ENCODE data around the gene EFCAB6.

The EFCAB6 gene

DNA sequence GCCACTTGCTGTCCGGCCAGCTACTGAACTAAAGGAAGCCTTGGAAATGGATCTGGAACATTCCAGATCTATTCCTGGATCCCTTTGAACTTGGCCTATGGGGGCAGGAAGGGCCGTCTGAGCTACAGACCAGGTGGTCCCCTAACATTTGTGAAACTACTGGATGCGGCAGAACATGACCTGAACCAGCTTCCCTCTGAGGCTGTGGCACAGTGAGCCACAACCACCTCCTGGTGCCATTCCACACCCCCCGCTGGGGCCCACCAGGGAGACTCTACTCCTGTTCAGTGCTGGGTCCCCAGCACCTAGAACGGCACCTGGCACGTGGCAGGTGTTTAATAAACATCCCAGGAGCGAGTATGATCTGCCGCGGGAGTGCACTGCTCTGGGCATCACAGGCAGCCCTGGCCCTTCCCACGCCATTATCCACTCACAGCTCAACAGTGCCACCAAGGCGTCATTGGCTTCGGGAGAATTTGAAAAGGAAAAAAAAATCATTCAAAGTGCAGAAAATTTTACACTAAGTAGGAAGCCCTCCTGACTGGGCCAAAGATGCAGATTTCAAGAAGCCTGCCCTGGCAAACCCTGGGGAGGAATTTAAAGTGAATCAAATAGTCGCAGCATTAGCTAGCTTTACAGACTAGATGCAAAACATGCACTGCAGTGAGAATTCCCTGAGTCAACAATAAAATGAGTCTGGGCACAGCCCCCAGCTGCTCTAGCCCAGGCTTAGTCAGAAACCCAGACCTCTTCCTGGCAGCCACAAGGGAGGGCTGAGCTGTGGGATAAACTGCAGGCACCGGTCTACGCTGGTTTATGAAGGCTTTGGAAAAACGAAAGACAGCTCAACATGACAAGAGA is 14.3 kb upstream of the EFCAB6 start:
- Mint-ChIP-seq H3K27me3 (ENCODE audit: low read depth) (no peaks in the 10 kb centered on the region), H3K9me3 (no peaks in the 10 kb centered on the region), H3K27ac (peak overlapping the region; percentile 6 to 42 (median 27)), H3K36me3 (ENCODE audit: low read depth) (no peaks in the 10 kb centered on the region), H3K4me1 (peaks cover 82% of the 10 kb centered on the region), H3K4me3 (peak overlapping the region in 1 of 3 experiments; percentile 23)
- TF ChIP-seq CTCF (IDR thresholded peaks at IDR 0.05; ENCODE audit: unreplicated experiment in 3 of 3) = peak; percentile 17 to 31 (median 31)

DNA sequence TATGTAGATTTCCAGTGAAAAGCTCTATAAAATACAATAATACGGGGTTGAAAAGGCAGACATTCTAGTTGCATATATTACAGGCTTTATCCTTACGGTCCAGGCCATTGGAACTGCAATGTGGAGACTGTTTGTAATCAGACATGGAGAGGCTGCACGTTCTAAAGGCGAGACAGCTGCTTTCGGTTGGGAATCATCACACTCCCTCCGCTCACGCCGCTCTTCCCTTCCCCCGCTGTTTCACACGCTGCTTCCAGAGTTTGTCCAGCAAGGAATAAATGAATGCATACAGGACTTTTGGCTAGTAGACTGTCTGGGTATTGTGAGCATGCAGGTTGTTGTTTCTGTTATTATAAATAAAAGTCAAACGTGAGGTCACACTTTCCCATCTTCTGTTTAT is 13.5 kb upstream of the EFCAB6 start:
- no peaks in the 10 kb centered on the region for H3K36me3 Mint-ChIP-seq (ENCODE audit: low read depth)
- H3K4me3 Mint-ChIP-seq = peak overlapping the region in 1 of 3 experiments; percentile 23
- TF ChIP-seq CTCF (IDR thresholded peaks at IDR 0.05; ENCODE audit: unreplicated experiment in 3 of 3) = no peak
- H3K27me3 Mint-ChIP-seq (ENCODE audit: low read depth) = no peaks in the 10 kb centered on the region
- peaks cover 82% of the 10 kb centered on the region for H3K4me1 Mint-ChIP-seq
- H3K27ac Mint-ChIP-seq = peak overlapping the region in 1 of 3 experiments; percentile 56
- H3K9me3 Mint-ChIP-seq = no peaks in the 10 kb centered on the region

GRCh38 chr22:43824724-43825420 is 12.8 kb upstream of the EFCAB6 start:
- Mint-ChIP-seq H3K4me3 (peak overlapping the region in 1 of 3 experiments; percentile 23), H3K36me3 (ENCODE audit: low read depth) (no peaks in the 10 kb centered on the region), H3K9me3 (no peaks in the 10 kb centered on the region), H3K4me1 (peaks cover 74% of the 10 kb centered on the region), H3K27me3 (ENCODE audit: low read depth) (no peaks in the 10 kb centered on the region), H3K27ac (peak overlapping the region; percentile 34 to 56 (median 35))
- no peak for TF ChIP-seq CTCF (IDR thresholded peaks at IDR 0.05; ENCODE audit: unreplicated experiment in 3 of 3)

- Mint-ChIP-seq H3K27ac (peak overlapping the region; percentile 81 to 88 (median 87)), H3K27me3 (ENCODE audit: low read depth) (no peaks in the 10 kb centered on the region), H3K9me3 (no peaks in the 10 kb centered on the region), H3K36me3 (ENCODE audit: low read depth) (no peaks in the 10 kb centered on the region), H3K4me3 (no peak overlapping the region), H3K4me1 (peaks cover 66% of the 10 kb centered on the region)
- no peak for TF ChIP-seq CTCF (IDR thresholded peaks at IDR 0.05; ENCODE audit: unreplicated experiment in 3 of 3)
Observed at GRCh38 chr22:43823911-43824665, 12.0 kb upstream of the EFCAB6 start.

GRCh38 chr22:43823353-43823908 is 11.3 kb upstream of the EFCAB6 start:
- H3K4me3 Mint-ChIP-seq = peak overlapping the region in 1 of 3 experiments; percentile 35
- peaks cover 60% of the 10 kb centered on the region for H3K4me1 Mint-ChIP-seq
- peak overlapping the region; percentile 81 to 88 (median 87) for H3K27ac Mint-ChIP-seq
- H3K27me3 Mint-ChIP-seq (ENCODE audit: low read depth) = no peaks in the 10 kb centered on the region
- no peaks in the 10 kb centered on the region for H3K36me3 Mint-ChIP-seq (ENCODE audit: low read depth)
- H3K9me3 Mint-ChIP-seq = no peaks in the 10 kb centered on the region
- no peak for TF ChIP-seq CTCF (IDR thresholded peaks at IDR 0.05; ENCODE audit: unreplicated experiment in 3 of 3)
